ENCODE data around the gene CCSAP. TPM values are rescaled to one million over a fixed set of nuclear protein-coding genes. Genes with fewer than 3 reads are reported as not detected.

Gene CCSAP
- polyA plus RNA-seq, 2 donors: 1.6 to 2.5 TPM

DNA sequence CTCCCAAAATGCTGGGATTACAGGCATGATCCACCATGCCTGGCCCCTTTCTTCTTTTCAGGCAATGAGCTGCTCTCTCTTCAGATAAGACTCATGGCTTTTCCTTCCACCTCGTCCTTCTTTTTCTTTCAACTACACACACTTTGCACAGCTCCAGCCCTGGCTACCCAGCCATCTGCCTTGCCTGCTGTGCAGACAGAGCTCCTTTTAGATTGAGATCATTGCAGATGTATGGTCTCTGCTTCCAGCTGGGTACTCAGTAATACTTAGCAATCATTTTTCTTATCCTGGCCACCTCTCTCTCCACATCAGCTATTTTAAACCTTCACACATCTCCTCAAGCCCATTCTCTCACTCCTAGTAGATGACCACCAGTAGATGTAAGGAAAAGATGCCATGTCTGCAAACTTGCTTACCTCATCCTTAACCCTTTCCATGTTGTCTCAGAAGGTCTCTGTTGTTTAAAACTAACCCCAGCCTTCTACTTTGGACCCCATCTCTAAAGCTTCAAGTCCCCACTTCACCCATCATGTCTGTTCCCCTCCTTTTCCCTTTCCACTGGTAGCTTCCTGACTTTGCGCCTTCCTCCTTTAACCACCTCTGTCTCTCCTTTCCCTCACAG is 64.6 kb downstream of the CCSAP start:
- Histone ChIP-seq H3K9me3 (ENCODE audit: control insufficient read depth in 2 of 2, insufficient read depth in 1 of 2, low read depth in 1 of 2, low read length in 1 of 2) (no peaks in the 10 kb centered on the region), H3K4me3 (ENCODE audit: low read depth in 1 of 2, low read length in 2 of 2) (no peak overlapping the region), H3K27ac (ENCODE audit: low read depth in 2 of 2, low read length in 1 of 2) (no peak overlapping the region), H3K36me3 (ENCODE audit: control insufficient read depth in 2 of 2, insufficient read depth in 2 of 2, low read length in 1 of 2) (peaks cover 0 to 6% of the 10 kb centered on the region in 2 donors), H3K27me3 (ENCODE audit: control insufficient read depth in 1 of 2, insufficient read depth in 2 of 2, low read length in 2 of 2) (no peaks in the 10 kb centered on the region), H3K4me1 (ENCODE audit: control insufficient read depth in 2 of 2, insufficient read depth in 2 of 2, low read length in 1 of 2) (no peaks in the 10 kb centered on the region)
- 89 to 92% methylated on average over 2 of the region's 2 CpGs for WGBS, 2 donors

DNA sequence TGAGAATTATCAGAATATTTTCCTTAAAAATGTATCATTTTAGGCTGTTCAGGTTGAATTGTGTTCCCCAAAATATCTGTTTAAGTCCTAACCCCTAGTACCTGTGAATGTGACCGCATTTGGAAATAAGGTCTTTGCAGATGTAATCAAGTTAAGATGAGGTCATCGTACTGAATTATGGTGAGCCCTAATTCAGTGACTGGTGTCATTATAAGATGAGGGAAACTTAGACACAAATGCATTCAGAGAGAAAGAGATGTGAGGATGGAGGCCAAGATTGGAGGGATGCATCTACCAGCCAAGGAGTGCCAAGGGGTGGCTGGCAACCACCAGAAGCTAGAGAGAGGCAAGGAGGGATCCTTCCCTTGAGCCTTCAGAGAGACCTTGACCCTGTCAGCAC is 67.8 kb downstream of the CCSAP start:
- Histone ChIP-seq H3K9me3 (ENCODE audit: control insufficient read depth in 2 of 2, insufficient read depth in 1 of 2, low read depth in 1 of 2, low read length in 1 of 2) (peaks cover 0 to 4% of the 10 kb centered on the region in 2 donors), H3K36me3 (ENCODE audit: control insufficient read depth in 2 of 2, insufficient read depth in 2 of 2, low read length in 1 of 2) (peaks cover 0 to 6% of the 10 kb centered on the region in 2 donors), H3K4me1 (ENCODE audit: control insufficient read depth in 2 of 2, insufficient read depth in 2 of 2, low read length in 1 of 2) (peaks cover 4 to 13% of the 10 kb centered on the region in 2 donors), H3K4me3 (ENCODE audit: low read depth in 1 of 2, low read length in 2 of 2) (no peak overlapping the region), H3K27ac (ENCODE audit: low read depth in 2 of 2, low read length in 1 of 2) (no peak overlapping the region), H3K27me3 (ENCODE audit: control insufficient read depth in 1 of 2, insufficient read depth in 2 of 2, low read length in 2 of 2) (no peaks in the 10 kb centered on the region)
- WGBS, 2 donors: 90 to 98% methylated on average over 2 of the region's 2 CpGs

GRCh38 chr1:229273507-229274232 is 69.2 kb downstream of the CCSAP start:
- 70 to 82% methylated on average over 7 of the region's 7 CpGs for WGBS, 2 donors
- peaks cover 4 to 13% of the 10 kb centered on the region in 2 donors for H3K4me1 ChIP-seq (ENCODE audit: control insufficient read depth in 2 of 2, insufficient read depth in 2 of 2, low read length in 1 of 2)
- no peaks in the 10 kb centered on the region for H3K27me3 ChIP-seq (ENCODE audit: control insufficient read depth in 1 of 2, insufficient read depth in 2 of 2, low read length in 2 of 2)
- no peak overlapping the region for H3K4me3 ChIP-seq (ENCODE audit: low read depth in 1 of 2, low read length in 2 of 2)
- H3K36me3 ChIP-seq (ENCODE audit: control insufficient read depth in 2 of 2, insufficient read depth in 2 of 2, low read length in 1 of 2): peaks cover 0 to 6% of the 10 kb centered on the region in 2 donors
- no peak overlapping the region for H3K27ac ChIP-seq (ENCODE audit: low read depth in 2 of 2, low read length in 1 of 2)
- H3K9me3 ChIP-seq (ENCODE audit: control insufficient read depth in 2 of 2, insufficient read depth in 1 of 2, low read depth in 1 of 2, low read length in 1 of 2): peaks cover 0 to 4% of the 10 kb centered on the region in 2 donors

GRCh38 chr1:229272164-229273158 is 70.4 kb downstream of the CCSAP start:
- H3K4me3 ChIP-seq (ENCODE audit: low read depth in 1 of 2, low read length in 2 of 2): peak overlapping the region; percentile 14 to 99

GRCh38 chr1:229271448-229272159 is 71.2 kb downstream of the CCSAP start:
- Histone ChIP-seq H3K27me3 (ENCODE audit: control insufficient read depth in 1 of 2, insufficient read depth in 2 of 2, low read length in 2 of 2) (no peaks in the 10 kb centered on the region), H3K4me3 (ENCODE audit: low read depth in 1 of 2, low read length in 2 of 2) (peak overlapping the region; percentile 74 to 99), H3K27ac (ENCODE audit: low read depth in 2 of 2, low read length in 1 of 2) (peak overlapping the region; percentile 90 to 93), H3K36me3 (ENCODE audit: control insufficient read depth in 2 of 2, insufficient read depth in 2 of 2, low read length in 1 of 2) (no peaks in the 10 kb centered on the region), H3K4me1 (ENCODE audit: control insufficient read depth in 2 of 2, insufficient read depth in 2 of 2, low read length in 1 of 2) (peaks cover 4 to 16% of the 10 kb centered on the region in 2 donors), H3K9me3 (ENCODE audit: control insufficient read depth in 2 of 2, insufficient read depth in 1 of 2, low read depth in 1 of 2, low read length in 1 of 2) (peaks cover 0 to 4% of the 10 kb centered on the region in 2 donors)
- 1% methylated on average over 14 to 32 of the region's 32 CpGs for WGBS, 2 donors

More at GRCh38 chr1:229272164-229273158, 70.4 kb downstream of the CCSAP start:
- H3K27me3 ChIP-seq (ENCODE audit: control insufficient read depth in 1 of 2, insufficient read depth in 2 of 2, low read length in 2 of 2): no peaks in the 10 kb centered on the region
- peak overlapping the region; percentile 8 to 59 for H3K27ac ChIP-seq (ENCODE audit: low read depth in 2 of 2, low read length in 1 of 2)
- H3K9me3 ChIP-seq (ENCODE audit: control insufficient read depth in 2 of 2, insufficient read depth in 1 of 2, low read depth in 1 of 2, low read length in 1 of 2): peaks cover 0 to 4% of the 10 kb centered on the region in 2 donors
- H3K36me3 ChIP-seq (ENCODE audit: control insufficient read depth in 2 of 2, insufficient read depth in 2 of 2, low read length in 1 of 2): peaks cover 0 to 2% of the 10 kb centered on the region in 2 donors
- H3K4me1 ChIP-seq (ENCODE audit: control insufficient read depth in 2 of 2, insufficient read depth in 2 of 2, low read length in 1 of 2): peaks cover 4 to 16% of the 10 kb centered on the region in 2 donors
- WGBS, 2 donors: 34 to 40% methylated on average over 11 of the region's 11 CpGs

Other genes starting within 250 kb of the CCSAP start
- 10 to 100 TPM; 15.0 to 36.6 TPM for gene RAB4A, start 71.9 kb downstream of the CCSAP start, polyA plus RNA-seq
- 1 to 10 TPM in 1 of 2 donors, under 1 TPM in 1; 0.35 to 1.8 TPM for gene ACTA1, start 91.0 kb upstream of the CCSAP start, polyA plus RNA-seq
- 1 to 10 TPM; 7.3 to 9.9 TPM for gene NUP133, start 165.3 kb upstream of the CCSAP start, polyA plus RNA-seq
- gene ABCB10, start 215.7 kb upstream of the CCSAP start, polyA plus RNA-seq: 1 to 10 TPM; 5.9 to 6.4 TPM